H1 (cell line): ENCODE measurements around the gene ZNF556. TPM values are rescaled to one million over a fixed set of nuclear protein-coding genes. Genes with fewer than 3 reads are reported as not detected.

Source experiments
- CTCF ChIA-PET: fragments of 300-600 bp; sonication (Branson Sonifier 250); formaldehyde crosslinking; loops from one replicate; lab custom pipeline; 2021; ENCODE audit not compliant: partially characterized antibody; lab: Charles Lee
- POLR2A ChIA-PET: fragments of 300-600 bp; sonication (Branson Sonifier 250); formaldehyde crosslinking; loops from one replicate; lab custom pipeline; 2021; ENCODE audit warnings: inconsistent platforms; ENCODE audit not compliant: partially characterized antibody; lab: Charles Lee
- DNase-seq, 2 experiments: peaks; one replicate each; pipeline versions ENCODE4 v3.0.0 to v3.0.0-alpha.2; 2010 to 2022; ENCODE audit warnings: low spot score in 2 of 2, low read depth in 1 of 2, mixed read lengths in 1 of 2
- FAIRE-seq: peaks from 2 replicates; lab custom pipeline; 2011; peaks lifted over from hg19 to GRCh38; lab: Jason Lieb, UNC
- H2AFZ ChIP-seq: 2 replicates; pipeline ENCODE4 v1.8.1; 2012; ENCODE audit warnings: low read length, inconsistent platforms
- H2AK5ac ChIP-seq: 2 replicates; pipeline ENCODE4 v1.6.1; 2013; ENCODE audit warnings: low read depth, low read length
- H2BK120ac ChIP-seq: replicated peaks from 2 replicates; pipeline ENCODE3; 2013; ENCODE audit warnings: low read depth, low read length, inconsistent platforms
- H2BK12ac ChIP-seq: 2 replicates; pipeline ENCODE4 v1.6.1; 2013; ENCODE audit warnings: low read depth, low read length
- H2BK15ac ChIP-seq: 2 replicates; pipeline ENCODE4 v1.6.1; 2013; ENCODE audit warnings: low read length
- H2BK20ac ChIP-seq: 2 replicates; pipeline ENCODE4 v1.6.1; 2013; ENCODE audit warnings: low read length
- H2BK5ac ChIP-seq: 2 replicates; pipeline ENCODE4 v1.6.1; 2013; ENCODE audit warnings: low read depth, low read length
- H3K14ac ChIP-seq: 2 replicates; pipeline ENCODE4 v1.6.1; 2013; ENCODE audit warnings: inconsistent platforms; ENCODE audit not compliant: insufficient read length
- H3K18ac ChIP-seq: 2 replicates; pipeline ENCODE4 v1.6.1; 2013; ENCODE audit warnings: low read length; ENCODE audit errors: extremely low read depth
- H3K23ac ChIP-seq: 2 replicates; pipeline ENCODE4 v1.6.1; 2013; ENCODE audit warnings: inconsistent platforms; ENCODE audit not compliant: insufficient read length
- H3K23me2 ChIP-seq: 2 replicates; pipeline ENCODE4 v1.6.1; 2013; ENCODE audit warnings: low read depth, low read length
- H3K27ac ChIP-seq: 2 replicates; pipeline ENCODE4 v1.6.1; 2011; ENCODE audit warnings: low read depth, low read length, inconsistent platforms
- H3K27me3 ChIP-seq, 4 experiments: replicated peaks in 1 of 4; 1 replicate in 1 of 4; 2 replicates in 3 of 4; pipeline versions ENCODE4 v1.6.1 to v1.8.1; 2011 to 2013; ENCODE audit warnings: low read length in 3 of 4, mild to moderate bottlenecking in 3 of 4, inconsistent platforms in 2 of 4, mixed read lengths in 2 of 4, moderate library complexity in 1 of 4; ENCODE audit not compliant: control insufficient read depth in 3 of 4, insufficient read depth in 3 of 4; ENCODE audit errors: extremely low read depth in 1 of 4
- H3K36me3 ChIP-seq, 4 experiments: 2 replicates each; pipeline versions ENCODE4 v1.6.1 to v1.8.1; 2011 to 2013; ENCODE audit warnings: mild to moderate bottlenecking in 4 of 4, low read length in 3 of 4, moderate library complexity in 2 of 4, control low read depth in 1 of 4, inconsistent platforms in 1 of 4; ENCODE audit not compliant: insufficient read depth in 4 of 4, control insufficient read depth in 2 of 4
- H3K4ac ChIP-seq: replicated peaks from 2 replicates; pipeline ENCODE3; 2013; ENCODE audit warnings: low read length, low read depth, mixed read lengths, inconsistent platforms; ENCODE audit not compliant: insufficient read length
- H3K4me1 ChIP-seq, 4 experiments: replicated peaks in 1 of 4; 1 replicate in 1 of 4; 2 replicates in 3 of 4; pipeline versions ENCODE4 v1.6.1 to v1.8.1; 2011 to 2013; ENCODE audit warnings: low read length in 3 of 4, inconsistent platforms in 2 of 4, mixed read lengths in 1 of 4; ENCODE audit not compliant: insufficient read depth in 4 of 4, control insufficient read depth in 3 of 4
- H3K4me2 ChIP-seq, 2 experiments: 2 replicates each; pipeline versions ENCODE4 v1.6.1 to v1.8.1; 2011 to 2013; ENCODE audit warnings: low read depth in 2 of 2, low read length in 2 of 2, control low read depth in 1 of 2, inconsistent platforms in 1 of 2, mild to moderate bottlenecking in 1 of 2; ENCODE audit not compliant: insufficient read depth in 1 of 2
- H3K4me3 ChIP-seq, 4 experiments: fragments of 200-600, 300-600 bp in 1 of 4; sonication (generic), shearing (Covaris generic), sonication (Bioruptor Twin) in 1 of 4; 2 replicates each; pipeline versions ENCODE4 v1.5.1 to v1.8.1; 2011 to 2016; ENCODE audit warnings: low read length in 4 of 4, low read depth in 3 of 4, control low read depth in 2 of 4, inconsistent platforms in 2 of 4, mild to moderate bottlenecking in 2 of 4, mixed read lengths in 1 of 4, moderate library complexity in 1 of 4; ENCODE audit not compliant: insufficient read depth in 2 of 4; ENCODE audit errors: extremely low read depth in 1 of 4
- H3K56ac ChIP-seq: replicated peaks from 2 replicates; pipeline ENCODE3; 2013; ENCODE audit warnings: low read depth, mild to moderate bottlenecking, mixed read lengths, low read length, inconsistent platforms; ENCODE audit not compliant: insufficient read length
- H3K79me1 ChIP-seq: 2 replicates; pipeline ENCODE4 v1.6.1; 2013; ENCODE audit warnings: low read depth, low read length, control low read depth
- H3K79me2 ChIP-seq, 2 experiments: 2 replicates each; pipeline versions ENCODE4 v1.6.1 to v1.8.1; 2012 to 2013; ENCODE audit warnings: low read length in 2 of 2, mild to moderate bottlenecking in 2 of 2, inconsistent platforms in 1 of 2; ENCODE audit not compliant: insufficient read depth in 2 of 2, control insufficient read depth in 1 of 2
- H3K9ac ChIP-seq, 4 experiments: replicated peaks in 1 of 4; 1 replicate in 1 of 4; 2 replicates in 3 of 4; pipeline versions ENCODE4 v1.6.1 to v1.8.1; 2011 to 2013; ENCODE audit warnings: low read depth in 3 of 4, low read length in 3 of 4, control low read depth in 2 of 4, mild to moderate bottlenecking in 2 of 4, moderate library complexity in 2 of 4, inconsistent platforms in 1 of 4; ENCODE audit errors: extremely low read depth in 1 of 4
- H3K9me3 ChIP-seq, 2 experiments: 2 replicates each; pipeline versions ENCODE4 v1.6.1 to v1.8.1; 2012 to 2013; ENCODE audit warnings: mild to moderate bottlenecking in 2 of 2, moderate library complexity in 2 of 2, control low read depth in 1 of 2, inconsistent platforms in 1 of 2, low read depth in 1 of 2, low read length in 1 of 2, mixed read lengths in 1 of 2; ENCODE audit not compliant: insufficient read depth in 2 of 2
- H4K20me1 ChIP-seq, 2 experiments: replicated peaks in 1 of 2; 2 replicates each; pipeline versions ENCODE3 to v1.8.1; 2011 to 2013; ENCODE audit warnings: inconsistent platforms in 2 of 2, low read length in 2 of 2, mild to moderate bottlenecking in 1 of 2; ENCODE audit not compliant: insufficient read depth in 2 of 2, control insufficient read depth in 1 of 2
- H4K5ac ChIP-seq: 2 replicates; pipeline ENCODE4 v1.6.1; 2013; ENCODE audit warnings: low read length, low read depth, mixed read lengths, inconsistent platforms; ENCODE audit not compliant: insufficient read length
- H4K8ac ChIP-seq: 2 replicates; pipeline ENCODE4 v1.8.0; 2013; ENCODE audit warnings: mild to moderate bottlenecking, moderate library complexity, low read length, inconsistent platforms; ENCODE audit not compliant: insufficient read depth; ENCODE audit errors: extremely low read depth
- H4K91ac ChIP-seq: replicated peaks from 2 replicates; pipeline ENCODE3; 2013; ENCODE audit warnings: low read length, mixed read lengths, inconsistent platforms; ENCODE audit not compliant: insufficient read length
- ATF3 ChIP-seq: IDR thresholded peaks from 2 replicates; pipeline ENCODE4 v1.6.1; 2011; ENCODE audit warnings: low read depth, mild to moderate bottlenecking, low read length; ENCODE audit not compliant: insufficient read depth
- BACH1 ChIP-seq: IDR thresholded peaks from 2 replicates; pipeline ENCODE4 v1.6.1; 2012; ENCODE audit warnings: low read length, improper control_type of control experiment
- CEBPB ChIP-seq: IDR thresholded peaks from 2 replicates; pipeline ENCODE4 v1.6.1; 2012; ENCODE audit warnings: low read depth, low read length
- CTCF ChIP-seq, 3 experiments: IDR thresholded peaks; 1 replicate in 2 of 3; 2 replicates in 1 of 3; pipeline versions ENCODE4 v1.5.1 to v1.6.1; 2011; ENCODE audit warnings: low read length in 3 of 3, mild to moderate bottlenecking in 3 of 3, inconsistent platforms in 2 of 3, low read depth in 1 of 3, moderate library complexity in 1 of 3; ENCODE audit not compliant: insufficient read depth in 1 of 3; ENCODE audit errors: control extremely low read depth in 1 of 3
- GTF2F1 ChIP-seq: IDR thresholded peaks from 2 replicates; pipeline ENCODE4 v1.6.1; 2012; ENCODE audit warnings: low read depth, low read length, improper control_type of control experiment, borderline replicate concordance
- RNF2 ChIP-seq: fragments of 200-900, 300-1000 bp; sonication (generic); IDR thresholded peaks from 2 replicates; pipeline ENCODE4 v1.7.1; 2016; ENCODE audit warnings: borderline replicate concordance, low read depth, mild to moderate bottlenecking, antibody characterized with exemption, low read length; ENCODE audit not compliant: poor library complexity, severe bottlenecking; ENCODE audit errors: missing control alignments
- SIN3A ChIP-seq, 2 experiments: IDR thresholded peaks in 1 of 2; conservative IDR thresholded peaks in 1 of 2; 2 replicates each; pipeline ENCODE4 v1.6.1; 2011 to 2012; ENCODE audit warnings: low read length in 2 of 2, improper control_type of control experiment in 1 of 2, low read depth in 1 of 2, mild to moderate bottlenecking in 1 of 2
- TAF1 ChIP-seq: IDR thresholded peaks from 2 replicates; pipeline ENCODE4 v1.6.1; 2011; ENCODE audit warnings: mild to moderate bottlenecking, low read depth, low read length
- WGBS, 2 experiments: shearing (Covaris generic) in 1 of 2; methylation state at CpG; one replicate each; pipeline versions ENCODE4 v1.1.6 to v1.1.7; 2013 to 2015; ENCODE audit warnings: low lambda C conversion rate in 2 of 2, mixed read lengths in 2 of 2, inconsistent platforms in 1 of 2, low coverage in 1 of 2, missing lambda C conversion rate in 1 of 2; ENCODE audit not compliant: insufficient replicate concordance in 2 of 2, insufficient coverage in 1 of 2, insufficient read length in 1 of 2; ENCODE audit errors: extremely low coverage in 1 of 2, missing lambda C conversion rate in 1 of 2; 5-methylcytosine and 5-hydroxymethylcytosine counted together
- polyA plus RNA-seq, 7 experiments: library from polyadenylated mRNA; depleted of rRNA in 3 of 7; stranded (reverse) in 5 of 7; unstranded in 2 of 7; fragments of >200 nt in 5 of 7; fragments of 200-250 nt in 2 of 7; gene quantifications; 1 replicate in 5 of 7; 2 replicates in 1 of 7; 4 replicates in 1 of 7; pipeline versions ENCODE4 v1.2.1 to v1.2.3, GENCODE V29; 2011 to 2013; ENCODE audit warnings: missing spikeins in 2 of 7, mixed read lengths in 2 of 7
- total RNA-seq: library from RNA; stranded (reverse); fragmentation: NEBNext Ultra II Directional; extraction: Animal tissue kit (Norgen Biotek cat#: 25700); gene quantifications from 2 replicates; pipeline ENCODE4 v1.2.1, GENCODE V29; 2021

Gene ZNF556
- total and polyA plus RNA-seq, 2 of the 8 experiments (the other 6 are each of a cell fraction or from before 2014, with no cell fraction given), result not detected

- H4K20me1 ChIP-seq, result no peaks in the 10 kb centered on the region
- no peak overlapping the region for H3K14ac ChIP-seq
- no peak overlapping the region for H2BK15ac ChIP-seq
- H3K4me3 ChIP-seq, result no peak overlapping the region
- no peaks in the 10 kb centered on the region for H3K23me2 ChIP-seq
- H2BK20ac ChIP-seq, result no peak overlapping the region
- H3K4me1 ChIP-seq, result peaks cover 0 to 9% (median 2%) of the 10 kb centered on the region in 4 experiments; a peak in 3 of 7 replicates
- H2AFZ ChIP-seq, result no peak overlapping the region
- no peak overlapping the region for H2BK12ac ChIP-seq
- no peak overlapping the region for H2AK5ac ChIP-seq
- no peak overlapping the region for H2BK5ac ChIP-seq
- H3K23ac ChIP-seq, result no peak overlapping the region
- H3K27me3 ChIP-seq, result no peaks in the 10 kb centered on the region
- TF ChIP-seq ATF3 (no peak), TAF1 (no peak), CTCF (IDR thresholded peaks at IDR 0.05; ENCODE audit: control extremely low read depth in 1 of 3, insufficient read depth in 1 of 3, low read depth in 1 of 3, low read length in 3 of 3) (peak in 2 of 3 experiments; percentile 3 to 29; a peak in 2 of 4 replicates), BACH1 (peak; percentile 53; the same call in 1 of the 2 replicates), CEBPB (peak; percentile 96), SIN3A (conservative IDR thresholded peaks at IDR 0.05 in 1 of 2, IDR thresholded peaks at IDR 0.05 in 1 of 2; ENCODE audit: low read depth in 1 of 2, low read length in 2 of 2) (no peak), GTF2F1 (no peak), RNF2 (no peak)
- TF ChIP-seq, all 59 proteins: peak for 3
- no peak overlapping the region for H3K18ac ChIP-seq
- no peak for FAIRE-seq
- no peak for DNase-seq
- H4K5ac ChIP-seq, result no peak overlapping the region
- peaks cover 2 to 18% (median 12%) of the 10 kb centered on the region in 4 experiments; a peak in 6 of 8 replicates for H3K36me3 ChIP-seq
- H3K79me1 ChIP-seq, result no peaks in the 10 kb centered on the region
- CTCF ChIA-PET, result interaction anchor here (0.7 to 2.7 kb wide), 9 partner anchors 10 to 130 kb away, joined by 3 to 9 read pairs (median 5); no protein-coding TSS in a partner anchor
- H4K91ac ChIP-seq, result no peak overlapping the region
- H4K8ac ChIP-seq, result no peak overlapping the region
- no peak overlapping the region for H2BK120ac ChIP-seq
- WGBS, 2 experiments, result 64% methylated on average over 5 of the region's 5 CpGs; no CpG with 5 or more reads in 1 of the 2 experiments
- POLR2A ChIA-PET, result interaction anchor here (1.3 to 2.2 kb wide), 3 partner anchors 16 to 27 kb away, joined by 4 to 7 read pairs (median 6); no protein-coding TSS in a partner anchor
- no peak overlapping the region for H3K56ac ChIP-seq
- no peaks in the 10 kb centered on the region for H3K79me2 ChIP-seq
- H3K27ac ChIP-seq, result no peak overlapping the region
- peak overlapping the region in 1 of 2 experiments; percentile 39; a peak in 2 of 4 replicates for H3K4me2 ChIP-seq
- no peak overlapping the region for H3K4ac ChIP-seq
- no peak overlapping the region for H3K9ac ChIP-seq
- H3K9me3 ChIP-seq, result peaks cover 6 to 9% of the 10 kb centered on the region in 2 experiments
Measured at GRCh38 chr19:2922987-2923386, 55.9 kb downstream of the ZNF556 start.
